Transverse colon (tissue), 4 donors: ENCODE data around the gene ZNF451. TPM values are rescaled to one million over a fixed set of nuclear protein-coding genes. Genes with fewer than 3 reads are reported as not detected.

Source experiments
- DNase-seq: peaks from one replicate; pipeline ENCODE4 v3.0.0-alpha.2; 2019
- H3K27ac ChIP-seq, 4 donors: fragments of 200-600 bp; sonication (generic); 2 replicates each; pipeline ENCODE4 v1.5.1; 2016 to 2018; ENCODE audit warnings: inconsistent platforms in 4 of 4
- H3K27me3 ChIP-seq: fragments of 200-600 bp; sonication (generic); 2 replicates; pipeline ENCODE4 v1.5.1; 2017; ENCODE audit warnings: inconsistent platforms
- H3K36me3 ChIP-seq, 4 donors: fragments of 200-600 bp; sonication (generic); 2 replicates each; pipeline ENCODE4 v1.5.1; 2017 to 2019; ENCODE audit warnings: inconsistent platforms in 4 of 4
- H3K4me1 ChIP-seq, 4 donors: fragments of 200-600 bp; sonication (generic); 2 replicates each; pipeline ENCODE4 v1.5.1; 2017 to 2020; ENCODE audit warnings: inconsistent platforms in 4 of 4
- H3K4me3 ChIP-seq, 4 donors: fragments of 200-600 bp; sonication (generic); 1 replicate in 1 of 4; 2 replicates in 3 of 4; pipeline versions ENCODE4 v1.5.1 to v1.6.1; 2017 to 2019; ENCODE audit warnings: inconsistent platforms in 4 of 4
- H3K9me3 ChIP-seq, 2 donors: fragments of 200-600 bp; sonication (generic); 2 replicates each; pipeline ENCODE4 v1.5.1; 2017 to 2019; ENCODE audit warnings: inconsistent platforms in 2 of 2
- EP300 ChIP-seq: sonication (generic); formaldehyde crosslinking; IDR thresholded peaks from one replicate; pipeline ENCODE4 v1.6.1; 2017; ENCODE audit warnings: antibody characterized with exemption, low read depth
- POLR2A ChIP-seq: fragments of 450-650 bp; IDR thresholded peaks from one replicate; pipeline ENCODE4 v1.6.1; 2016; ENCODE audit warnings: antibody characterized with exemption, mild to moderate bottlenecking, moderate library complexity
- POLR2AphosphoS5 ChIP-seq, 3 donors: sonication (generic); formaldehyde crosslinking; IDR thresholded peaks; one replicate each; pipeline ENCODE4 v1.6.1; 2016; ENCODE audit warnings: antibody characterized with exemption in 3 of 3
- WGBS, 2 donors: methylation state at CpG; one replicate each; pipeline ENCODE4 v1.1.5; 2018; ENCODE audit warnings: low coverage in 1 of 2; 5-methylcytosine and 5-hydroxymethylcytosine counted together
- in situ Hi-C, 4 donors: fragments of 200-750 bp; cut with MboI; loops; one replicate each; pipeline versions ENCODE4 v1.15.0 to v1.15.1; 2017; ENCODE audit warnings: low sequenced_read_pairs in 3 of 4, low pct_ligation_motif_present in 1 of 4, low pct_unique_long_range_greater_than_20kb in 1 of 4
- intact Hi-C: fragments of 100-400 bp; cut with DNase I; formaldehyde crosslinking; loops from one replicate; pipeline ENCODE4 v1.15.1; 2023; ENCODE audit warnings: low total_unique reads
- total RNA-seq, 4 donors: library from RNA; depleted of rRNA; stranded (reverse); fragments of >200 nt; gene quantifications; one replicate each; pipeline ENCODE4 v1.1.0, GENCODE V29; 2016
- TF ChIP-seq, protein P1 (sequence below), 5 experiments: fragments of 200-600 bp in 3 of 5; fragments of 450-650 bp in 2 of 5; sonication (generic) in 3 of 5; IDR thresholded peaks; 1 replicate in 2 of 5; 2 replicates in 3 of 5; pipeline ENCODE4 v1.5.1; 2016 to 2017; ENCODE audit warnings: antibody characterized with exemption in 5 of 5, inconsistent platforms in 3 of 5, mild to moderate bottlenecking in 2 of 5, moderate library complexity in 1 of 5

The ZNF451 gene
- total RNA-seq, 4 donors from 2014 or later: 43.7 to 67.5 (median 52.4) TPM

DNA sequence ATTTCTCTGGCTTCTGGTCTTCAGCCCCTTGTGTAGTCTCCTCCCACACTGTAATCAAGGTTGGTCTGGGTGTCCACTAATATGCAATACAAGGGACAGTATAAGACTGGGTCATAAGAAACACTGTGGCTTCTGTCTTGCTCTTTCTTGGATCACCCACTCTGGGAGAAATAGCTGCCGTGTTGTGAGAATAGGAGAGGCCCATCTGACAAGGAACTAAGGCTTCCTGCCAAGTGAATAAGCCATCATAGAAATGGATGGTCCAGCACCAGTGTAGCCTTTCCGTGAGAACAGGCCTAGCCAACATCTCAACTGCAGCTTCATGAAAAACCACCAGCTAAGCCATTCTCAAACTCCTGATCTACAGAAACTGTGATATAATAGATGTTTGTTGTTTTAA is 105.5 kb downstream of the ZNF451 start:
- WGBS, 2 donors: 87 to 100% methylated on average over 1 to 2 of the region's 2 CpGs
- TF ChIP-seq, protein P1, sequence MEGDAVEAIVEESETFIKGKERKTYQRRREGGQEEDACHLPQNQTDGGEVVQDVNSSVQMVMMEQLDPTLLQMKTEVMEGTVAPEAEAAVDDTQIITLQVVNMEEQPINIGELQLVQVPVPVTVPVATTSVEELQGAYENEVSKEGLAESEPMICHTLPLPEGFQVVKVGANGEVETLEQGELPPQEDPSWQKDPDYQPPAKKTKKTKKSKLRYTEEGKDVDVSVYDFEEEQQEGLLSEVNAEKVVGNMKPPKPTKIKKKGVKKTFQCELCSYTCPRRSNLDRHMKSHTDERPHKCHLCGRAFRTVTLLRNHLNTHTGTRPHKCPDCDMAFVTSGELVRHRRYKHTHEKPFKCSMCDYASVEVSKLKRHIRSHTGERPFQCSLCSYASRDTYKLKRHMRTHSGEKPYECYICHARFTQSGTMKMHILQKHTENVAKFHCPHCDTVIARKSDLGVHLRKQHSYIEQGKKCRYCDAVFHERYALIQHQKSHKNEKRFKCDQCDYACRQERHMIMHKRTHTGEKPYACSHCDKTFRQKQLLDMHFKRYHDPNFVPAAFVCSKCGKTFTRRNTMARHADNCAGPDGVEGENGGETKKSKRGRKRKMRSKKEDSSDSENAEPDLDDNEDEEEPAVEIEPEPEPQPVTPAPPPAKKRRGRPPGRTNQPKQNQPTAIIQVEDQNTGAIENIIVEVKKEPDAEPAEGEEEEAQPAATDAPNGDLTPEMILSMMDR (IDR thresholded peaks at IDR 0.05): no peak
- TF ChIP-seq POLR2AphosphoS5 (IDR thresholded peaks at IDR 0.05) (no peak), EP300 (no peak), POLR2A (no peak)
- Histone ChIP-seq H3K27me3 (no peaks in the 10 kb centered on the region), H3K27ac (peak overlapping the region in 2 of 4 donors; percentile 22), H3K9me3 (no peaks in the 10 kb centered on the region), H3K4me1 (peaks cover 4 to 17% (median 14%) of the 10 kb centered on the region in 4 donors), H3K36me3 (no peaks in the 10 kb centered on the region), H3K4me3 (no peak overlapping the region)
- DNase-seq: no peak
- in situ Hi-C loops: loop anchor here in 2 of 4 donors (25.0 kb wide), 1 partner anchor 117 kb away; the partner anchor contains the start of gene PRIM2 (in 2 of the 2)
- intact Hi-C loops: no loop called here

DNA sequence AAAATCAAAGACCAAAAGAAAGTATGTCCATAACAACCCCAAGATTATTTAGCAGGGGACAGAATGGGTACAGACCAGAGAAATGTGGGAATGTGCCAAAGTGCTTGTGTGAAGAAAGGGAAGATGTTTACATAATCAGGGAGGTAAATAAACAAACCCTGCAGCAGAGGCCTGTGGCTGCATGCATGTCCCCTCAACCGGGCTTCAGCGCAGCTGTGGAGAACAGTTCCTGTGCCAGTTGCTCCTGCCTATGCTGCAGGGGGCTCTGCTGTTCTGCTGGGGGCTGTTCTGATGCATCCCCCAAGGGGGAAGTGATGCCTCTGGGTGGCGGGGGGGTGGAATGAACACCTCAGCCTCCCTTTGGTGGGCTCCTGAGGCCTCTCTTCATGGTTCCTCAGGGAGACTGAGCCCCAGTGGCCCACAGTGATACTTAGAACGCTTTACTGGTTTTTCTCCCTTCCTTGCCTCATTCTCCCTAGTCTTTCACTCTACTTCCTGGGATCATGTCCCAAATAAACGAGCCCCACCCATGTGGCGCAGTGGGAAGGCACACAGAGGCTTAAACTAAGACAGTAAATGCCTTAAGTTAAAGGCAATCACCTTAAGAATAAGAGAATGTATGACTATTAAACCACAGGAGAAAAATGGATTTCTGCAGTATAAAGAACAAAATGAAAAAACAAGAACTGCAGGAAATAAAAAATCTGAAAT is 109.1 kb downstream of the ZNF451 start:
- TF ChIP-seq, protein P1 (IDR thresholded peaks at IDR 0.05): no peak
- TF ChIP-seq POLR2A (no peak), POLR2AphosphoS5 (IDR thresholded peaks at IDR 0.05) (no peak), EP300 (no peak)
- peak; percentile 53 for DNase-seq
- intact Hi-C loops: no loop called here

DNA sequence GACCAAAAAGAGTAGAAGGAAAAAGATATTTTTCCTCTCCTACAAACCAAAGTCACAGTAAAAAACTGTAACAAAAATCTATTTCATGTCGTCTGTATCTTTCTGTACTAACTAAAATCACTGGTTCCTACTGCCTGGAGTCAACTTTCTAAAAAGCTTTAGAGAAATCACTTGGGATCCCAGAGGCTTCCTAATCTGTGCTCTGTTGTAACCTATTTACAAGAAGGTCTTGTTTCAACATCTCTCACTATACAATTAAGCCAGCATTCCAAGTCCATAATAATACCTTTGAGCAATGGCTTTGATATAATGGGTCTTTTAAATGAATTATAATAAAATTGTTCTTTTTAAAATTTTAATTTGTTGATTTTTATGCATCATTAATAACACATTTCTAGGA is 111.7 kb downstream of the ZNF451 start:
- DNase-seq: no peak
- WGBS, 2 donors: 43 to 75% methylated on average over 1 of the region's 1 CpG
- no peak for TF ChIP-seq EP300
- TF ChIP-seq POLR2AphosphoS5 (IDR thresholded peaks at IDR 0.05): no peak
- TF ChIP-seq, protein P1 (IDR thresholded peaks at IDR 0.05): no peak
- TF ChIP-seq POLR2A: no peak
- Histone ChIP-seq H3K27me3 (no peaks in the 10 kb centered on the region), H3K27ac (peak overlapping the region in 2 of 4 donors; percentile 57 to 68), H3K4me3 (no peak overlapping the region), H3K36me3 (no peaks in the 10 kb centered on the region), H3K4me1 (peaks cover 4 to 23% (median 10%) of the 10 kb centered on the region in 4 donors), H3K9me3 (no peaks in the 10 kb centered on the region)
- intact Hi-C loops (no loop called here), in situ Hi-C loops (no loop called here)

More for the DNA sequence above, 109.1 kb downstream of the ZNF451 start:
- no peak overlapping the region for H3K4me3 ChIP-seq
- no peaks in the 10 kb centered on the region for H3K36me3 ChIP-seq
- in situ Hi-C loops: loop anchor here in 2 of 4 donors (25.0 kb wide), 1 partner anchor 113 kb away; the partner anchor contains the start of gene PRIM2 (in 2 of the 2)
- peaks cover 4 to 23% (median 10%) of the 10 kb centered on the region in 4 donors for H3K4me1 ChIP-seq
- no peaks in the 10 kb centered on the region for H3K9me3 ChIP-seq
- H3K27ac ChIP-seq: peak overlapping the region; percentile 21 to 68 (median 54)
- no peaks in the 10 kb centered on the region for H3K27me3 ChIP-seq
- 28 to 59% methylated on average over 2 to 6 of the region's 6 CpGs for WGBS, 2 donors

DNA sequence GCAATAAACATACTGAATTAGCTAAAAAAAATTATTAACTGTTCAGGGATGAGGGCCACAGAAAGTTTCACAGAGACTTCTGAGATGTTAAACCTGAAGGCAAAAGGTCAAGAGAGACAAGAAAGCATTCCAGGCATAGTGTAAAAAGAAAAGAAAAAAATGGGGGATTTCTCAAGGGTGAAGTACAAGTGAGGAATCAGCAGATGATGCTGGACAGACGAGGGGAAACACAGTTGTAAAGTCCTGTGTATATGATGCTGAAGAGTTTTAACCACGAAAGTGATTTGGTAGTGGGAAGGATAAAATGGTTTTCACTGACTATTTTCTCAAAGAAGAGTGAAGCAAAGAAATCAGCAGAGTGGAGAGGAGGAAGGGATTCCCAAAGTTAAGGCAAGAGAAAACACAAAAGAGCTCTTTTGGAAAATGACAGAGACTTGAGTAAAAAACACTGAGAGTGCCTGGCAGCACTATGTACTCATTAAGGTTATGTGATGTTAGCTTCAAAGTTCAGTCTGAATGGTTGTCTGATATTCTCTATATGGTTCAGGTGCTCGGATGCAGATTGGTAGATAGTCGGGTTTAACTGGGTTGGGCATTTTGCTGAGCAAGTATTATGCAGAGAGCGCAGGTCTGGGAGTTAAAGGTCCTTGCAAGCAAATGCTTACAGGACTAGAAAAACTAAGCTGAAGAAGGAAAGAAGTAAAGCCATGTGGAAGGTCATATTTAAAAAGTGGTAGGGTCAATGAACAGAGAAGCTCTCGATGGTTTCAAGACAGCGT is 115.8 kb downstream of the ZNF451 start:
- in situ Hi-C loops: no loop called here
- DNase-seq: no peak
- H3K27ac ChIP-seq: peak overlapping the region in 3 of 4 donors; percentile 8 to 37 (median 24)
- TF ChIP-seq POLR2AphosphoS5 (IDR thresholded peaks at IDR 0.05): no peak
- no peak for TF ChIP-seq EP300
- TF ChIP-seq POLR2A: no peak
- TF ChIP-seq, protein P1 (IDR thresholded peaks at IDR 0.05): no peak
- no peaks in the 10 kb centered on the region for H3K27me3 ChIP-seq
- peaks cover 0 to 6% (median 0%) of the 10 kb centered on the region in 4 donors for H3K4me1 ChIP-seq
- WGBS, 2 donors: 57 to 74% methylated on average over 4 to 7 of the region's 7 CpGs
- no peak overlapping the region for H3K4me3 ChIP-seq
- intact Hi-C loops: no loop called here
- no peaks in the 10 kb centered on the region for H3K9me3 ChIP-seq
- H3K36me3 ChIP-seq: no peaks in the 10 kb centered on the region
